ENCODE measurements around the gene CFAP46. TPM values are rescaled to one million over a fixed set of nuclear protein-coding genes. Genes with fewer than 3 reads are reported as not detected.
"Not testable (repeated sequence)": the region's sequence is repeated elsewhere in the genome, so short reads cannot be mapped to it uniquely, and the experiment has no call there.

Gene CFAP46
- total RNA-seq, 1 donor from 2014 or later = not detected

- DNase-seq (ENCODE audit: low read depth) = no peak
Measured at GRCh38 chr10:132810807-132811700, 131.3 kb downstream of the CFAP46 start.

GRCh38 chr10:132810141-132810806 is 132.1 kb downstream of the CFAP46 start:
- no peak for DNase-seq (ENCODE audit: low read depth)

- DNase-seq (ENCODE audit: low read depth) = no peak
Measured at GRCh38 chr10:132809232-132810140, 132.9 kb downstream of the CFAP46 start.

GRCh38 chr10:132808383-132809231 is 133.8 kb downstream of the CFAP46 start:
- DNase-seq (ENCODE audit: low read depth) = no peak

GRCh38 chr10:132807621-132808049 is 134.7 kb downstream of the CFAP46 start:
- no peak for DNase-seq (ENCODE audit: low read depth)

GRCh38 chr10:132806561-132807003 is 135.8 kb downstream of the CFAP46 start:
- DNase-seq (ENCODE audit: low read depth) = no peak

- DNase-seq (ENCODE audit: low read depth) = no peak
Measured at GRCh38 chr10:132806110-132806509, 136.3 kb downstream of the CFAP46 start.

GRCh38 chr10:132805599-132805998 is 136.8 kb downstream of the CFAP46 start:
- DNase-seq (ENCODE audit: low read depth) = no peak

GRCh38 chr10:132804785-132805426 is 137.5 kb downstream of the CFAP46 start:
- no peak for DNase-seq (ENCODE audit: low read depth)

GRCh38 chr10:132804287-132804686 is 138.1 kb downstream of the CFAP46 start:
- DNase-seq (ENCODE audit: low read depth) = no peak

- no peak for DNase-seq (ENCODE audit: low read depth)
Measured at GRCh38 chr10:132803416-132804210, 138.8 kb downstream of the CFAP46 start.

- DNase-seq (ENCODE audit: low read depth) = no peak
Measured at GRCh38 chr10:132802694-132803320, 139.6 kb downstream of the CFAP46 start.

- no peak for DNase-seq (ENCODE audit: low read depth)
Measured at GRCh38 chr10:132802048-132802447, 140.3 kb downstream of the CFAP46 start.

- no peak for DNase-seq (ENCODE audit: low read depth)
Measured at GRCh38 chr10:132799865-132800264, 142.5 kb downstream of the CFAP46 start.

- no peak for DNase-seq (ENCODE audit: low read depth)
Measured at GRCh38 chr10:132798876-132799275, 143.5 kb downstream of the CFAP46 start.

GRCh38 chr10:132798403-132798802 is 144.0 kb downstream of the CFAP46 start:
- no peak for DNase-seq (ENCODE audit: low read depth)

GRCh38 chr10:132797986-132798385 is 144.4 kb downstream of the CFAP46 start:
- DNase-seq (ENCODE audit: low read depth) = not testable (repeated sequence)

- DNase-seq (ENCODE audit: low read depth) = no peak
Measured at GRCh38 chr10:132796846-132797245, 145.5 kb downstream of the CFAP46 start.
